HL-60/S4 (cell line): ENCODE data around the gene DYDC2.
"Not testable (repeated sequence)": the region's sequence is repeated elsewhere in the genome, so short reads cannot be mapped to it uniquely, and the experiment has no call there.

Experiments used
- in situ Hi-C: fragments of 300-500 bp; cut with MboI; formaldehyde crosslinking; loops from 2 replicates; pipeline ENCODE4 v1.14.3; 2022; ENCODE audit warnings: low sequenced_read_pairs

Gene DYDC2, protein sequence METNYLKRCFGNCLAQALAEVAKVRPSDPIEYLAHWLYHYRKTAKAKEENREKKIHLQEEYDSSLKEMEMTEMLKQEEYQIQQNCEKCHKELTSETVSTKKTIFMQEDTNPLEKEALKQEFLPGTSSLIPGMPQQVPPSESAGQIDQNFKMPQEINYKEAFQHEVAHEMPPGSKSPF

DNA sequence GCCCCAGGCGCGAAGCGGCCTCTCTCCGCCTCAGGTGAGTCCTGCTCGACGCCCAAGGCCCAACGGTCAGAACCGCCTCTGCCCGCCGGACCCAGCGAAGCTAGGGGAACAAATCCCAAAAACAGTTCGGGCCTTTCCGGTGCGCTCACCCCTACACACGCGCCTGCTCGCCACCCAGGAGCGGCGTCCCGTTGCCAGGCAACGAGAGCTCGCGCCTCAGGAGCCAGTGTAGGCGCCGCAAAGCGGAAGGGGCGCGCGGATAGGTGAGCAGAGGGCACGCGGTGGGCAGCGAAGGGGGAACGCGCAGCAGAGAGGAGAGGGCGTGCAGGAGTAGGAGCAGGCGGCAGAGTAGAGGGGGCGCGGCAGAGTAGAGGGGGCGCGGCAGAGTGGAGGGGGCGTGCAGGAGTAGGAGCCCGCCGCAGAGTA, at the start of gene DYDC2, which contains the start of gene DYDC1:
Gene DYDC2, plus strand, starts transcription at position 219 of the 426 bp plus-strand sequence. CDS start 5,663 bp downstream, outside the sequence.
Gene DYDC1, minus strand, starts transcription at position 193 of the 426 bp plus-strand sequence. CDS start 4,154 bp downstream, outside the sequence.
- in situ Hi-C loops, result no loop called here

DNA sequence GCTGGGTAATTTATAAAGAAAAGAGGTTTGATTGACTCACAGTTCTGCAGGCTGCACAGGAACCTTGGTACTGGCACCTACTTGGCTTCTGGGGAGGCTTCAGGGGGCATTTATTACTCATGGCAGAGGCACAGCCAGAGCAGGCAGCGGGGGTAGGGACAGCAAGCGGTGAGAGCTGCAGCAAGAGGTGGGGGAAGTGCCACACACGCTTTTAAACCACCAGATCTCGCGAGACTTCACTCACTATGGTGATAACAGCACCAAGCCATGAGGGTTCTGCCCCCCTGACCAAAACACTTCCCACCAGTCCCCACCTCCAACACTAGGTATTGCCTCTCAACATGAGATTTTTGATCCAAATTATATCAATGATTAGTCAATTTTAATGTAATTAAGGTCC, 43.1 kb upstream of the DYDC2 start:
- in situ Hi-C loops, result no loop called here

DNA sequence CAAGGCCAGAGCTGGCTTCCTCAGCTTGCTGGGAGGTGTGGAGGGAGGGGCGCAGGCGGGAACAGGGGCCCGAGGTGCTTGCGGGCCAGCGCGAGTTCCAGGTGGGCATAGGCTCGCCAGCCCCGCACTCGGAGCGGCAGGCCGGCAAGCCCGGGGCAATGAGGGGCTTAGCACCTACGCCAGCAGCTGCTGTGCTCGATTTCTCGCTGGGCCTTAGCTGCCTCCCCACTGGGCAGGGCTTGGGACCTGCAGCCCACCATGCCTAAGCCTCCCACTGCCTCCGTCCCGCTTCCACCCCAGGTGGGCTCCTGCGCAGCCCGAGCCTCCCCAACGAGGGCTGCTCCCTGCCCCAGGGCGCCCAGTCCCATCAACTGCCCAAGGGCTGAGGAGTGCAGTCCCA, 41.2 kb upstream of the DYDC2 start:
- in situ Hi-C loops, result no loop called here

DNA sequence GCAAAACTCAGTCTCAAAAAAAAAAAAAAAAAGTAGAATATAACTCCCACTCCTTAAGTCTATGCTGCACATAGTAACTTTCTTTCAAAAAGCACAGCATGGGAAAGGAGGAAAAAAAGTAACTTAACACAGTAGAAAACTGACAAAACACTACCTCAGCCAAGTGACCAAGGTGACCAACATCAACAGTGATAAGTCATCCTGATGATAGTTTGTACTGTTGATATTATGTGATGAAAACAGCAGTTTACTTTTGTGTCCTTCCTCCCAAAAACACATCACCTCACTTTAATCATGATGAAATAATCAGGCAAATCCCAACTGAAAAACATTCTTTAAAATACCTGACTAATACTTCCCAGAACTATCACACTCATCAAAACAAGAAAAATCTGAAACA, 37.8 kb upstream of the DYDC2 start:
- in situ Hi-C loops, result no loop called here

DNA sequence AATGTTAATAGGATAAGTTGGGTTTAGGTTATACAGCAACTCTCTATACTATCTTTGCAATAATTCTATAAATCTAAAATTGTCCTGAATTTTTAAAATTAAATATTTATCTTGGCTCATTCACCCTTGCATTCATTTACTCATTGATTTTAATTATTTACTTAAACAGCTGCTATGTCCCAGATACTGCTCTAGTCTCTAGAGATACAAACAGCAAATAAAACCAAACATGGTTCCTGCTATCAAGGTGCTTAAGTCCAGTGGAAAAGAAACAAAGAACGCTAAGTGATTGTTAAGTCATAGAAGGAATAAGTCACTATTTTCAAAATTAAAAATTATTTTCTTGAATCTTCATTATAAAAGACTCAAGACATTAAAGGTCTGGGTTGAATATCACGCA, 37.3 kb upstream of the DYDC2 start:
- in situ Hi-C loops, result no loop called here

DNA sequence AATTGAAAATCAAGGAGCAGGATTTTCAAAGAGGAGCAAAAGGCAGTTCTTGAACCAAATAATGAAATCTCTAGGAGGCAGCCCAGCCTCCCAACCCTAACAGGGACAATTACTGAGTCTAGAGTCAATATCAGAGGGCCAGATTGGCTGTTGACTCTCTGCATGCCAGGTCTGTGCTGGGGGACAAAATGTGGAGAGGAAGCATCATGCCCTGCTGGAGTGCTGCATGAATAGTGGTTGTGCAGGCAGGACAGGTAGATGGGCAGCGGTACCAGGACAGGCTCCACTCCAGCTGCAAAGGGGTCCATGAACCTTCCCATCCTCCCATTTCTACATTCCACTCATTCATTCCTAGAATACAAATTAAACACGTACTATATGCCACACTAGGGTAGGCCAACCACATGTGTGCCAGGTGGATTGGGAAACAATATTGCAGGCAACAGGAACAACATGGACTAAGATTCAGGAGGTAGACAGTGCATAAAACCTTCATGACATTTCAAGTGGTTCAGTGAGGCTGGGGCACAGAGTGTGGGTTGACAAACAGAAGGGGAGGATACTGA, 36.8 kb upstream of the DYDC2 start:
- in situ Hi-C loops, result no loop called here

DNA sequence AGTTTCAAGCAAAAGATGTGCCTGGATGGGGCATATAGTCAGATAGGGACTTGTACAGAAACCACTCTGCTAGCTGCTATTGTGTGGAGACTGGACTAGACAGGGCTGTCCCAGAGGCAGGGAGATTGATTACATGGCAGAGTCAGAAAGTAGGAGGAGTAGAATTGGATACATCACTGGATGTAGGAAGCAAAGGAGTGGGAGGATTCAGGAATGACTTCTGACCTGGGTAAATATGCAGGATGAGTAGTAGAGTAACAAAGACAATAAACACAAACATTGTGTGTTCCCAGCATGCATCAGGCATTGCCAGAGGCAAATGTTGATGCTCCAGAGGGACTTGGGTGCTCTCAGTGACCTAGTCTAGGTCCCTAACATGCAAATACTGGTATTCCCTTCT, 36.2 kb upstream of the DYDC2 start:
- in situ Hi-C loops, result no loop called here

DNA sequence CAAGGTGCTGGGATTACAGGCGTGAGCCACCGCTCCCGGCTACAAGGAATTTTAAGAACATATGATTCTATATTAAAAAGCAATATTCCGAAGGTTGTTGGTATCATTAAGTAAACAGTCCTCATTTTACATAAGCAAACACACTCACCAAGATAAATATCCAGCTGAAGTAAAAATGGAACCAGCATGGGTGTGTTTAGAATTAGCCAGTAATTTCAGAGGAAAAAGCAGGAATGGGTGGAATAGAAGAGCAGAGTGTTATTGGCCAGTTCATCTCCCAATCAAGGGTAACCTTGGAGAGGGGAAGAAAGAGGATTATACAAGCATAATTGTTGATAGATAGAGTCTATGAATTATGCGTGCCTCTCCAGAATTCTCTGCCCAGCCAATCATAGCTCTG, 35.4 kb upstream of the DYDC2 start:
- in situ Hi-C loops, result no loop called here

DNA sequence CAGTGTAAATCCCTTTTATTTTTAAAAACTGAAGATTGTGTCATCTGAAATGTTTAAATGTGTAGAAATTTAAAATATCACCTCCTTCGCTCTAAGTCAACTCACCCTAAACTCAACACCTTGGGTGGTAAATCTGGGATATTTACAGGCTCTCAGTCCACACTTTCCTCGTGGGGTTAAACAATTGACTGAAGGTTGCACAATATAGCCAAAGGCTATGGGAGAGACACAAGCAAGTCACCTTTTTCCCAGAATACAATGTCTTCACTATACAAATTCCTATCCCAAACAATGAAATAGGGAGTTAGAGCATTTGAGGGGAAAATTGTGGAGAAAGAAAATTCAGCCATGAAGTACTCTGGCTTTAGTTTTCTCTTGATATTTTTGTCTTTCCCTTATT, 34.4 kb upstream of the DYDC2 start:
- in situ Hi-C loops, result no loop called here

DNA sequence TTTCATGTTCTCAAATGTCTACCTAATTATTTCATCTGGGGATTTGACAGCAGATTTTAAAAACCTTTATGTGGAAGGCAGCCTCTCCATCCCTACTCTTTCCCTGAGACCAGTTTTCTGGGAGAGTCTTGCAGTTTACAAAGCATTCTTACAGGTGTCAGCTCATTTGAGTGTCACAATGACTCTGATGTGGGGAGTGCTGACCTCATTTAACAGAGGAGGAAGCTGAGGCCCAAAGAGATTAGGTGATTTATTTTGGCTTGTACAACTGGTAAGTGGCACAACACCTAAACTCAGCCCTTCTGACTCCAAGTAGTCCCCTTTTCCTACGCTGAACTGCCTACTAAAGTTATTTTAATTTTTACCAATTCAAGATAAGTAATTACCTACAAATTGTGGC, 33.9 kb upstream of the DYDC2 start:
- in situ Hi-C loops, result no loop called here

DNA sequence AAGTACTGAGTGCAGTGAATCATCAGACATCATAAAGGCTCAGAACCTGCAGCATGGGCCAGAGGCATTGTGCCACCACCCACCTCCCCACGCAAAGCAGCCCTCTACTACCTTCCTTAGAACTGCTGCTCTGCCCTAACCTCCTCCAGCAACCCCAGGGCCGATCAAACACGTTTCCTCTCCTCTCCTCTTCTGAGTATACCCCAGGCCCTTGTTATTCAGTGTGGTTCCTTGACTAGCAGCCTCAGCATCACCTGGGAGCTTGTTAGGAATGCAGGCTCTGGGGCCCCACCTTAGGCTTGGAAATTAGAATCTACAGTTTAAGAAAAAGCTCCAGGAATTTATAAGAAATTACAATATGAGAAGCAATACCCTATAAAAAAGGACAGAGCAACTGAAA, 33.3 kb upstream of the DYDC2 start:
- in situ Hi-C loops, result no loop called here

DNA sequence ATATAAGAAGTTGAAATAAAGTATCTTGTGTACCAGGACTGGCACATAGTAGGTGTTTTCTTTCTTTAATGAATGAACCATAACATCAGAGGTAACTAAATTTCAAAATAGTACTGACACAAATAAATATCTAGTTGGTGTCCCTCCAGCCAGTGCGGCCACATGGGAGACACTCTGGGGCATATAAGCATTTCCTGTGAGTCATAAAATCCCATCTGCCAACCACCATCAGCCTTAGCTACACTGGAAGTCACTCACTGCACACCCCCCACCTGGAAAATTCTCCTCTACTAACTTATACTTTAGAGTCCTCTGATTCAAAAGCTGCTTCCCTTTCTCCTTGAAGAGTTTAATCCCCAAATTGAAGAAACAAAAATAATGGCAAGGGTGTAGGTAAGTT, 32.5 kb upstream of the DYDC2 start:
- in situ Hi-C loops, result no loop called here

DNA sequence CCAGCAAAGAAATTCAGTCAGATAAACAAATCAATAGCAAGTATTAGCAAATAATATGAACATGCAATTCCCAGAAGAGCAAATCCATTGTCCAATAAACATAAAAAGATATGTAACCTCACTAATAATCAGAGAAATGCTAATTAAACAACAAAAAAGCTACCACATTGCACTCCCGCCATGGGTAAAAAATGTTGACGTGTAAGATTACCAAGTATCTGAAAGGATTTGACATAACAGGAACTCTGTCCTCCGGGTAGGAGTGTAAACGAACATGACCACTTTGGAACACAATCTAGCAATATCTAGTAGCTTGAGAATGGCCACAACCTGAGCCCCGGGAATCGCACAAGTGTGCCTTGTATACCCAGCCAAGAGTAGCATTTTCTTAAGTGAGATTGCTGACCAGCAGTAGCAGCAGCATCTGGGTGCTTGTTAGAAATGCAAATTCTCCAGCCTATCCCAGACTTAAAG, 31.7 kb upstream of the DYDC2 start:
- in situ Hi-C loops, result no loop called here

DNA sequence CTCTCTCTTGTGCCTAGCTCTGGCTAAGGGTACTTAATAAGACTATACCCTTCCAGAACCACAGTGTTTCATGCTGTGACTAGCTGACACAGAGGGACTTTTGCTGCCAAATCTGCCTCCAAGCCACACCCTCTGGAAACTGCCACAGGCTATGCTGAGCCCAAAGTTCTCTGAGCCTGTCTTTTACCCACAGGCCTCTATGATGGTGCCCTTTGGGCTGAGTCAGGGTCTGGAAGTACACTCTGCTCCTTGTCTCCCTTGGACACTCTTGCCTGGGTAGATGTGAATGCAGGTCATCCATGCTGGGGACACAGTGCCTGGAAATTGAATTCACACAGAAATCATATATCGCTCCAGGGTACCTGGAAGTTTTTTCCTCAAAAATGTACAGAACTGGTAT, 22.6 kb upstream of the DYDC2 start:
- in situ Hi-C loops, result no loop called here

DNA sequence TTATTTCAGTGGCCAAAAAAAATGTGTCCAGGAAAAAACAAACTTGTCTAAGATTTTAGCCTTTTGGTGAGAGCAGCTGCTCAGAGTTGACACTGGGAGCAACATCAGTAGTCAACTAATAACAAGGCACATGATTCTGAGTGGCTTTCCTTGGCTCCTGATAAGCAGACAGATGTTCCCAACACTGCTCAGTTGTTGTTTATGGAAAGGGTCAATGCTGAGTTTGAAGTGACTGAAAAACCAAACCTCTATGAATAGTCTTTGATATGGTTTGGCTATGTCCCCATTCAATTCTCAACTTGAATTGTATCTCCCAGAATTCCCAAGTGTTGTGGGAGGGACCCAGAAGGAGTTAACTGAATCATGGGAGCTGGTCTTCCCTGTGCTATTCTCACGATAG, 12.3 kb upstream of the DYDC2 start:
- in situ Hi-C loops, result no loop called here

DNA sequence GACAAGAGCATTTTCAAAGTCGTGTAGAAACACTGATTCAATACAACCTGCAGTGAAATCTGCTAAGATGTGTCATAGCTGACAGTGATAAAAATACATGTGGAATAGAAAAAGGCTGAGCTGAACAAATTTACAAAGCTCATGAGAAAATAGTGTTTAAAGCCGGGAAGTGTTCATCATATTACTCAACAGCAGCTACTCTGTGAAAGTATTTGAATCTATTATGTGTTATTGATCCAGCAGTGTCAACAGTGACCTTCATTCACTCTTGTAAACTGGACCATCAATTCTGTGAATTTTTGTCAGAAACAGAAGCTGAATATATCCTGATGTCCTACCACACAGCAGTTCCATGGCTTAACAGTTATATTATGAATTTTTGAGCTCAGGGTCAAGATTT, 11.7 kb upstream of the DYDC2 start:
- in situ Hi-C loops, result no loop called here

DNA sequence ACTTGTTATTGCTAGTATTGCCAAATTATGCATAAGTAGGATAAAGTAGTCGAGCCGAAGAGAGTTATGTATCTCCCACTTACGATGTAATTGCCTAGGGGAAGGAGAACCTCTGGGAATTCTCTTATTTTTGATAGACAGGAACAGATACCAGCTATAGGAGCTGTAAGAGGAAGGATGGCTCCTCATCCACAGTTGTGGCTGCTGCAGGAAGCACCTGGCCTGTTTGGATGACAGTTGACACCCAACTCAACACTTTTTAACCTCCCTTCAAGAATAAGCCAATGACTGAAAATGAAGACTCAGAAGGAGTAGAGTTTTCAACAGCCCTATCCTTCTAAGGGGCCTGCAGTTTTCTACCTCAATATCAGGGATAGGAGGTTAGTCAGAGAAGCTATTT, 6.3 kb upstream of the DYDC2 start:
- in situ Hi-C loops, result no loop called here

DNA sequence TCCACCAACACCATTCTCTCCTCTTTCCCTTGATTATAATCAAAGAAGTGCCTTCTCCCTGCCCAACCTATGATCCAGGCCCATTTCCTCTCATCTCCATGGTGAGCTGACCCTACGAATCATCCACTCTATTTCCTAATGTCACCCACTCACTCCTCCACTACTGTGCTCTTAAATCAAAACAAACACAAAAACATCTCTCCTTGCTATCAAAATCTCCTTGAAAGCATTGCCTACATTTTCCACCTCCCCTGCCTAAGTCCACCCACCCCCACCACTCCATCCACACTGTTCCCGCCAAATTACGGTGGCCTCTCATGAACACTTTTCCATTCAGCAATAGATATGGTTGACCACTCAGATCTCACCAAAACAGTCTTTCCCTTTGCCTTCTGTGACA, 5.4 kb upstream of the DYDC2 start:
- in situ Hi-C loops, result no loop called here

DNA sequence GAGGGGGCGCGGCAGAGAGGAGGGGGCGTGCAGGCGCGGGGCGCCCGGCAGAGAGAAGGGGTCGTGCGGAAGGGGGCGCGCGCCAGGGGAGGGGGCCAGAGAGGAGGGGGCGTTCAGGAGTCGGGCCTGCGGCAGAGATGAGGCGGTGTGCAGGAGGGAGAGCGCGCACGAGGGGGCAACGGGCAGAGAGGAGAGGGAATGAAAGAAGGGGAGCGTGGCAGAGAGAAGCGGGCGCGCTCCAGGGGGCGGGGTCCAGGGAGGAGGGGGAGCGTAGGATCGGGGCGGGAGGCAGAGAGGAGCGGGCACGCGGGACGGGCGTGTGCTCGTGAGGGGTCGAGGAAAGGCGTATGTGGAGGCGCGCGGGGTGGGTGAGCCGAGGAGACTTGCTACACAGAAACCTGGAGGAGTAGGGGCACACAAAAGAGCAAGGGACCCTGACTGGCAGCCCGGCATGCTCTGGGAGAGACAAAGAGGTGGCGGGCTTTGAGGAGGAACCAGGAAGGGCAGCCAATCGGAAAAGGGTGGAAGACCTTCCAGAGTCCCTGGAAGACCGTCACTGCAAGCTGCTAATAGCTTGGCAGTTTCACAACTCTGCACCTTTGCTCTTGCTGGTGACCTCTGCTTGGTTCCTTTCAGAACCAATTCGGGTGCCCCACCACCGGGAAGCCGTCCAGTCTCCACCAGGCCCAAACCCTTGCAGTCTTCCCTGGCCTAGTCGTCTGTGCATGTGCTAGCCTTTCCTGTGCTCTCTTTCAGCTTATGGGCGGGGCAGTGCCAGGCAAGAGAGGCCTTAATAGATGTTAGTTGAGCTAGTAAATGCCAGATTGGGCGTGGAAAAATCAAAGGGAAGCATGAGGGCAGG, 639 bp downstream of the DYDC2 start:
- in situ Hi-C loops, result no loop called here

DNA sequence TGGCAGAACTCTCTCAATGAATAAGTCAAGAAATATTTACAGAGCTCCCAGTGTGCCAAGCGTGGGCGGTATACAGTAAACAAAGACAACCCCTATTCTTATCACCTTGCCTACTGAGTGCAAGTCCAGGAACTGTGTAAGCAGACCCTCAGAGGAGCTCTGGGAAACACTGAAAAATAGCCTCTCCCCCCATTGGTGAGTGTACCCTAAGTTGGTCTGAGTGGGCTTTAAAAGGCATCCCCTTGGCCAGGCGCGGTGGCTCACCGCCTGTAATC, 1.2 kb downstream of the DYDC2 start:
- in situ Hi-C loops, result no loop called here

DNA sequence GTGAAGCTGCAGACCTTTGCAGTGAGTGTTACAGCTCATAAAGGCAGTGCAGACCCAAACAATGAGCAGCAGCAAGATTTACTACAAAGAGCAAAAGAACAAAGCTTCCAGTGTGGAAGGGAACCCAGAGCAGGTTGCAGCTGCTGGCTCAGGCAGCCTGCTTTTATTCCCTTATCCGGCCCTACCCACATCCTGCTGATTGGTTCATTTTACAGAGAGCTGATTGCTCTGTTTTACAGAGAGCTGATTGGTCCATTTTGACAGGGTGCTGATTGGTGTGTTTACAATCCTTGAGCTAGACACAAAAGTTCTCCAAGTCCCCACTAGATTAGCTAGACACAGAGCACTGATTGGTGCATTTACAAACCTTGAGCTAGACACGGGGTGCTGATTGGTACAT, 2.3 kb downstream of the DYDC2 start:
- in situ Hi-C loops, result not testable (repeated sequence)

DNA sequence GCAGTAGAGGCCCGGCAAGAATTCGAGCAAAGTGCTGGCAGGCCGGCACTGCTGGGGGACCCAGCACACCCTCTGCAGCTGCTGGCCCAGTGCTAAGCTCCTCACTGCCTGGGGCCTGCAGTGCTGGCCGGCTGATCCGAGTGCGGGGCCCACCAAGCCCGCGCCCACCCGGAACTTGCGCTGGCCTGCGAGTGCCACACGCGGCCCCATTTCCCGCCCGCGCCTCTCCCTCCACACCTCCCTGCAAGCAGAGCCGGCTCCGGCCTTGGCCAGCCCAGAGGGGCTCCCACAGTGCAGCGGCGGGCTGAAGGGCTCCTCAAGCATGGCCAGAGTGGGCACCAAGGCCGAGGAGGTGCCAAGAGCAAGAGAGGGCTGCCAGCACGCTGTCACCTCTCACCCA, 3.1 kb downstream of the DYDC2 start:
- in situ Hi-C loops, result no loop called here
